Sigmoid colon (tissue), 4 donors: ENCODE measurements around the gene ZNF189.

Source experiments
- CTCF ChIP-seq, 4 experiments: fragments of 450-650 bp in 3 of 4; fragments of 200-600 bp in 1 of 4; IDR thresholded peaks; one replicate each; pipeline ENCODE4 v1.5.1; 2016 to 2019; ENCODE audit warnings: antibody characterized with exemption in 4 of 4, mild to moderate bottlenecking in 3 of 4, moderate library complexity in 2 of 4
- EP300 ChIP-seq, 4 donors: sonication (generic); formaldehyde crosslinking; IDR thresholded peaks; one replicate each; pipeline ENCODE4 v1.6.1; 2017; ENCODE audit warnings: antibody characterized with exemption in 4 of 4
- POLR2A ChIP-seq, 2 donors: fragments of 450-650 bp; IDR thresholded peaks; one replicate each; pipeline ENCODE4 v1.6.1; 2016; ENCODE audit warnings: antibody characterized with exemption in 2 of 2, mild to moderate bottlenecking in 2 of 2, moderate library complexity in 2 of 2
- POLR2AphosphoS5 ChIP-seq, 4 donors: sonication (generic); formaldehyde crosslinking; IDR thresholded peaks; one replicate each; pipeline ENCODE4 v1.6.1; 2017; ENCODE audit warnings: antibody characterized with exemption in 4 of 4

- TF ChIP-seq POLR2A (IDR thresholded peaks at IDR 0.05): no peak
- no peak for TF ChIP-seq CTCF (IDR thresholded peaks at IDR 0.05)
- no peak for TF ChIP-seq POLR2AphosphoS5 (IDR thresholded peaks at IDR 0.05)
- no peak for TF ChIP-seq EP300 (IDR thresholded peaks at IDR 0.05)
These were observed 26.8 kb upstream of the ZNF189 start for GRCh38 chr9:101371813-101372212.
